ENCODE data around the gene TSNAX.
"Not testable (repeated sequence)": the region's sequence is repeated elsewhere in the genome, so short reads cannot be mapped to it uniquely, and the experiment has no call there.

Gene TSNAX

GRCh38 chr1:231564373-231564772 is 35.9 kb downstream of the TSNAX start:
- DNase-seq: no peak

DNA sequence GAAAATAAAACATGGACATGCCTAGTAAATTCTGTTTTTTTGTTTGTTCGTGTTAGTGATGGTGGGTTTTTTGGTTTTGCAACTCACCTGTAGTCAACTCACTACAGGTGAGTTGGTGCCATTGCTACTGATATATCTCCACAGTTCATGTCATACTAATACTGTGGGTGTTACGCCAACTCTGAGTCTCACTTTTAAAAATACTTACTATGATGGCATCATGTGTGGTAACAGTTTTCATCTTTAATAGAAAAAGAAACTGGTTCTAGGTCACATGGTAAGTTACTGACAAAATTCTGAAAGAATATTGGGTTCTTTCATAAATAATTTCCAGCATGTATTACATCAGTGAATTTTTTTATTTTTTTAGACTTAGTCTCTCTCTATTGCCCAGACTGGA is 38.0 kb downstream of the TSNAX start:
- DNase-seq: no peak

DNA sequence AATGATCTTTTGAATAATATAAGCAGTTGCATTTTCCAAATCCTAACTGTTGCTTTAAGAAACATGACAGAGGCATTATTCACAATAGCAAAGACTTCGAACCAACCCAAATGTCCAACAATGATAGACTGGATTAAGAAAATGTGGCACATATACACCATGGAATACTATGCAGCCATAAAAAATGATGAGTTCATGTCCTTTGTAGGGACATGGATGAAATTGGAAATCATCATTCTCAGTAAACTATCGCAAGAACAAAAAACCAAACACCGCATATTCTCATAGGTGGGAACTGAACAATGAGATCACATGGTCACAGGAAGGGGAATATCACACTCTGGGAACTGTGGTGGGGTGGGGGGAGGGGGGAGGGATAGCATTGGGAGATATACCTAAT is 41.8 kb downstream of the TSNAX start:
- not testable (repeated sequence) for DNase-seq

DNA sequence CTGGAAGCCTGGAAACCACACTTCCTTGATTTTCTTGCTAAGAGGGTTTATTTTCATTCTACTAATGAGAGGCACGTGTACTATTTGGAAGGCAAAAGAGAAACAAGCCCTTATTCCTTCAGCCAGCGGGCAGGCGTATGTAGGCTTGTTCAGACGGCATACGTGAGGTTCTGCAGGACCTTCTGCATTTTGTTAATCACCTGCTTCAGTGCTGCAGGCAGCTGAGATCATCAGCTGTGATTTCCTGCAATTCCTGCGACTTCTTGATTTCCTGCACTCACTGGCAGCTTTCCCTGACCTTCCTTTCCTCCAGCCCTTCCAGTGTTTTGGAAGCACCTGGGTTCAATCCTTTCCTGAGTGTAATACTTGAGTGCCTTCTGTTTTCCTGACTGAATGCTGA is 43.4 kb downstream of the TSNAX start:
- DNase-seq: no peak

GRCh38 chr1:231575472-231575871 is 47.0 kb downstream of the TSNAX start:
- no peak for DNase-seq

- no peak for DNase-seq
Observed at GRCh38 chr1:231576804-231577718, 48.6 kb downstream of the TSNAX start.

DNA sequence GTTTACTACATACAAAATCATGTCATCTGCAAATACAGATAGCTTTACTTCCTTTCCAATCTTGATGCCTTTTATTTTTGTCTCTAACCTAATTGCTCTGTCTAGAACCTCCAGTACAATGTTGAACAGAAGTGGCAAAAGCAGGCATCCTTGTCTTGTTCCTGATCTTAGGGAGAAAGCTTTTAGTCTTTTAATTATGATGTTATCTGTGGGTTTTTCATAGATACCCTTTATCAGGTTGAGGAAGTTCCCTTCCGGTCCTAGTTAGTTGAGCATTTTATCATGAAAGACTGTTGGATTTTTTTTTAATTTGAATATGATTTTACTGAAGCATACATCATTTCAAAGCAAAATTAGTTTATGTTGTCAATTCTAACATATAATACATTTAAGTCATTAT is 52.4 kb downstream of the TSNAX start:
- DNase-seq: no peak

DNA sequence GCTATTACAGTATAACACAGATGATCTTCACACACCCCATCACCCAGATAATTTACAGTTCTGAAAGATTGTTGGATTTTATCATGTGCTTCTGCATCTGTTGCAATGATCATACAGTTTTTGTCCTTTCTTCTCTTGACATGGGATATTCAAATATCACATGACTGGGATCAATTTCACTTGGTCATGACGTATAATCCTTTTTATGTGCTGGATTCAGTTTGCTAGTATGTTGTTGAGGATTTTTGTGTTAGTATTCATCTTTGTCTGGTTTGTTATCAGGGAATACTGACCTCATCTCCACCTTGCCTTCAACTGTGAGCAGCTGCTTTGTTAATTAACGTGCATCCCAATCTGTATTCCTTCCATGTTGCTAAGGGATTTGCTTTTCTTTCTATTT is 53.4 kb downstream of the TSNAX start:
- no peak for DNase-seq

- no peak for DNase-seq
Observed at GRCh38 chr1:231583376-231583775, 54.9 kb downstream of the TSNAX start.

DNA sequence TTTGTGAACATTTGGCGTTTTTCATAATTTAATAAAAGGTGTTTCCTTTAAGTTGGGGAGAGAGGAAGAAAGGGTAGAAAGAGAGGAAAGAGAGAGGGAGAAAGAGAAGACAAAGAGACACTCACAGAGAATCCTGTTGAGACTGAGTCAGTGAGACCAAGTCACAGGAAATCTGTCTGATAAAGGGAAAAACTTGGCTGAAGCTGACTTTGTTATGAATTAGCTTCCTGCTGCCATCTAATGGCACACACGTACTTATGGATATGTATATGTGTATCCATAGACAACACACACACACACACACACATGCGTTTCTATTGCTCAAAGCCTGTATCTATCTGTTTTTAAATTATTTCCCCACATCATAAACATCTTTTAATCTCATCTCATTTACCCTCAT is 55.6 kb downstream of the TSNAX start:
- peak; percentile 29 for DNase-seq

GRCh38 chr1:231584921-231585320 is 56.5 kb downstream of the TSNAX start:
- peak; percentile 25 for DNase-seq

GRCh38 chr1:231590453-231591198 is 62.2 kb downstream of the TSNAX start:
- DNase-seq: peak; percentile 58

- no peak for DNase-seq
Observed at GRCh38 chr1:231591466-231591865, 63.0 kb downstream of the TSNAX start.

GRCh38 chr1:231592809-231593208 is 64.3 kb downstream of the TSNAX start:
- no peak for DNase-seq

DNA sequence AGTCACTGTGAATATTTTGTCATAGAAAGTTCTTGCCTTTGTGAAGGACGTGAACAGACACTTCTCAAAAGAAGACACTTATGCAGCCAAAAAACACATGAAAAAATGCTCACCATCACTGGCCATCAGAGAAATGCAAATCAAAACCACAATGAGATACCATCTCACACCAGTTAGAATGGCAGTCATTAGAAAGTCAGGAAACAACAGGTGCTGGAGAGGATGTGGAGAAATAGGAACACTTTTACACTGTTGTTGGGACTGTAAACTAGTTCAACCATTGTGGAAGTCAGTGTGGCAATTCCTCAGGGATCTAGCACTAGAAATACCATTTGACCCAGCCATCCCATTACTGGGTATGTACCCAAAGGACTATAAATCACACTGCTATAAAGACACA is 64.8 kb downstream of the TSNAX start:
- not testable (repeated sequence) for DNase-seq

GRCh38 chr1:231594123-231594522 is 65.7 kb downstream of the TSNAX start:
- no peak for DNase-seq

- DNase-seq: no peak
Observed at GRCh38 chr1:231594749-231595148, 66.3 kb downstream of the TSNAX start.

- DNase-seq: no peak
Observed at GRCh38 chr1:231596337-231596791, 67.9 kb downstream of the TSNAX start.

- DNase-seq: no peak
Observed at GRCh38 chr1:231597971-231598370, 69.5 kb downstream of the TSNAX start.

GRCh38 chr1:231600458-231600976 is 72.0 kb downstream of the TSNAX start:
- DNase-seq: no peak

DNA sequence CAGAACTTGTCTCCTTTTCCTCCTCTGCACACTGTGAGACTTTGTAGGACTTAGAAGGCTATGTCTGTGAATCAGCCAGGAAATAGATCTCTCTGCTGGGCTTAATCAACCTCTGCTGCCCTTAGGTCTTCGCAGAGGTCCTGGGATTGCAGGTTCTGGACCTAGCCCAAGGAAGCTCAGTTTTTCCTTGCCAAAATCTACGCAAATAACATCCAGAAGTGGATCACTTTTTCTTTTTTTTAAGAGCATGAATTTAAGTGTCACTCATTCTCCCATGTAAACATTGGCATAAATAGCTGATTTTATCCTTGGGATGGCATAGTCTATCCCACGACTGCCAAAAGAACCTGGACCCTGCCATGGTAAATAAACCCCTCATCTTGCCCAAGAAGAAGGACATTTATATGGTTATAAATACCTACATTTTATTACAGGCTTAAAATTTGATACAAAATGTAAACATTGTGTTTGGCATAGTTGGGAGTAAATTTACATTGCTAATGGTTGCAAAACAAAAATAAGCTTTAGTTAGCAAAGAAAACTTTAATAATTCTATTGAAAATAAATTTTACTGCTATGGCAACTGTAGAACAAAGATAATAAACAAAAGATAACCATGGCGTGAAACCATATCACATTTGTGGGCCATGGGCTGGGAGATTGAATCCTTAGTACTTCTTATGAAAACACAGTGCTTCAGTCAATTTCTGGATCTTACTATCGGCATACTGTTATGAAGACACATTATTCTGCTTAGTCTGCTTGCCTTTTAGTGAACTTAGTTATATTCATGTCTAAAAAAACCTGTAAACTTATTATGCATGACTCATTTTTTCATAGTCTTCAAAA is 73.6 kb downstream of the TSNAX start:
- DNase-seq: no peak

DNA sequence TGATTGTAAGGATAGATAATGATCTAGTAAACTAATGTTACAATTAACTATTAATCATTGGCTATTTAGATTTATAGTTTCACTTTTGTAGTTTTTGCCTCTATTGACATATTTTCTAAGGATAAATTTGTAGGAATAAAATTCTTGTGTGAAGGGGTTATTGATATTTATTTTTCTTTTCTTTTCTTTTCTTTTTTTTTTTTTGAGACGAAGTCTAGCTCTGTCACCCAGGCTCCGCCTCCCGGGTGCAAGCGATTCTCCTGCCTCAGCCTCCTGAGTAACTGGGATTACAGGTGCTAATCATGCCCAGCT is 74.2 kb downstream of the TSNAX start:
- DNase-seq: no peak
